ENCODE data around the gene ADGRE2.

DNA sequence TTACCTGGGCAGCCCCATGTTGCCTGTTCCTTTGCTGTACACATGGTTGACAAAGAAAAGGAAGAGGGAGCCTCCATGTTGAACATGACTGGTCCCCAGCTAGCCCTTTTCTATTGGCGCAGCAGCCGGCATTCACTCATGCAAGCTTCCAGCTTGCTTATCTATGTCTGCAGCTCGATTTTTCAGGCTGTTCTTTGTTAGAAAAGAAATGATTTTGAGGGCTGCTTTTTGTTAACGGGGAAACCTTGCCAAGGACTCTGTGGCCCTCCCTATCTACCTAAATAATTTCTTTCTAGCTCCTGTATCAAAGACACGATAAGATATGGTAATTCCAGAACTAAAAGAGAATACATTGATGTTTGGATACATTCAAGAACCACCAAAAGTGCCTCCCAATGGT is 20.4 kb upstream of the ADGRE2 start:
- TF ChIP-seq, protein P1, sequence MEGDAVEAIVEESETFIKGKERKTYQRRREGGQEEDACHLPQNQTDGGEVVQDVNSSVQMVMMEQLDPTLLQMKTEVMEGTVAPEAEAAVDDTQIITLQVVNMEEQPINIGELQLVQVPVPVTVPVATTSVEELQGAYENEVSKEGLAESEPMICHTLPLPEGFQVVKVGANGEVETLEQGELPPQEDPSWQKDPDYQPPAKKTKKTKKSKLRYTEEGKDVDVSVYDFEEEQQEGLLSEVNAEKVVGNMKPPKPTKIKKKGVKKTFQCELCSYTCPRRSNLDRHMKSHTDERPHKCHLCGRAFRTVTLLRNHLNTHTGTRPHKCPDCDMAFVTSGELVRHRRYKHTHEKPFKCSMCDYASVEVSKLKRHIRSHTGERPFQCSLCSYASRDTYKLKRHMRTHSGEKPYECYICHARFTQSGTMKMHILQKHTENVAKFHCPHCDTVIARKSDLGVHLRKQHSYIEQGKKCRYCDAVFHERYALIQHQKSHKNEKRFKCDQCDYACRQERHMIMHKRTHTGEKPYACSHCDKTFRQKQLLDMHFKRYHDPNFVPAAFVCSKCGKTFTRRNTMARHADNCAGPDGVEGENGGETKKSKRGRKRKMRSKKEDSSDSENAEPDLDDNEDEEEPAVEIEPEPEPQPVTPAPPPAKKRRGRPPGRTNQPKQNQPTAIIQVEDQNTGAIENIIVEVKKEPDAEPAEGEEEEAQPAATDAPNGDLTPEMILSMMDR (conservative IDR thresholded peaks at IDR 0.05; ENCODE audit: low read length): no peak
- no peak for TF ChIP-seq EZH2phosphoT487 (IDR thresholded peaks at IDR 0.05; ENCODE audit: borderline replicate concordance, low read depth, low read length)

Data from OCI-LY7 (cell line).